Activated naive CD8-positive, alpha-beta T cell treated with anti-CD3 and anti-CD28 coated beads, Interleukin-2, amount 10 ng/mL, durations not matched to agents 7 days and 5 days (primary cell): Measurements from ENCODE around the gene SPATA31A3. TPM values are rescaled to one million over a fixed set of nuclear protein-coding genes. Genes with fewer than 3 reads are reported as not detected.
"Not testable (repeated sequence)": the region's sequence is repeated elsewhere in the genome, so short reads cannot be mapped to it uniquely, and the experiment has no call there.

Source experiments
- ATAC-seq: fragments of 150-1000 bp; cut with Tn5 transposase; one replicate; pipeline ENCODE4 v1.10.0; 2021; ENCODE audit warnings: low read depth, moderate library complexity
- POLR2A ChIA-PET: fragments of 350-600 bp; sonication (Branson Sonifier 250); formaldehyde crosslinking; loops from one replicate; lab custom pipeline; 2021; ENCODE audit warnings: antibody characterized with exemption; lab: Charles Lee
- DNase-seq: peaks from one replicate; pipeline ENCODE4 v3.0.0; 2021
- H3K27ac Mint-ChIP-seq: one replicate; pipeline ENCODE4 v1.8.0; 2022; ENCODE audit warnings: mild to moderate bottlenecking, mixed read lengths
- H3K27me3 Mint-ChIP-seq: one replicate; pipeline ENCODE4 v1.8.0; 2022; ENCODE audit warnings: mild to moderate bottlenecking, moderate library complexity, mixed read lengths
- H3K36me3 Mint-ChIP-seq: one replicate; pipeline ENCODE4 v1.8.0; 2021; ENCODE audit warnings: mild to moderate bottlenecking, mixed read lengths
- H3K4me1 Mint-ChIP-seq: one replicate; pipeline ENCODE4 v1.8.0; 2021; ENCODE audit warnings: mixed read lengths
- H3K4me3 Mint-ChIP-seq: one replicate; pipeline ENCODE4 v1.8.0; 2022; ENCODE audit warnings: mild to moderate bottlenecking, moderate library complexity, mixed read lengths
- H3K9me3 Mint-ChIP-seq: one replicate; pipeline ENCODE4 v1.8.0; 2021; ENCODE audit warnings: mixed read lengths
- total RNA-seq, 2 experiments: library from RNA; stranded (reverse); gene quantifications; one replicate each; pipeline ENCODE4 v1.2.3, GENCODE V29; 2021

Gene SPATA31A3
- not detected for total RNA-seq

GRCh38 chr9:66992450-66992849, at the start of gene SPATA31A3:
TSS of gene SPATA31A3 (minus strand) at chr9:66992550. CDS start at chr9:66992521, 29 bp downstream.
- H3K4me1 Mint-ChIP-seq, H3K27ac Mint-ChIP-seq, H3K4me3 Mint-ChIP-seq, H3K36me3 Mint-ChIP-seq, DNase-seq, POLR2A ChIA-PET, H3K27me3 Mint-ChIP-seq, H3K9me3 Mint-ChIP-seq, ATAC-seq: not testable (repeated sequence)

- H3K36me3 Mint-ChIP-seq, H3K27ac Mint-ChIP-seq, ATAC-seq, POLR2A ChIA-PET, DNase-seq, H3K9me3 Mint-ChIP-seq, H3K27me3 Mint-ChIP-seq, H3K4me3 Mint-ChIP-seq, H3K4me1 Mint-ChIP-seq: not testable (repeated sequence)
Measured at GRCh38 chr9:66952576-66952975, 39.8 kb downstream of the SPATA31A3 start.

- POLR2A ChIA-PET, H3K4me3 Mint-ChIP-seq, DNase-seq, H3K27me3 Mint-ChIP-seq, ATAC-seq, H3K27ac Mint-ChIP-seq, H3K9me3 Mint-ChIP-seq, H3K4me1 Mint-ChIP-seq, H3K36me3 Mint-ChIP-seq: not testable (repeated sequence)
Measured at GRCh38 chr9:66942400-66943155, 49.8 kb downstream of the SPATA31A3 start.

GRCh38 chr9:66939878-66940830, 52.2 kb downstream of the SPATA31A3 start:
- POLR2A ChIA-PET, H3K4me3 Mint-ChIP-seq, H3K27ac Mint-ChIP-seq, H3K9me3 Mint-ChIP-seq, H3K27me3 Mint-ChIP-seq, H3K4me1 Mint-ChIP-seq, DNase-seq, ATAC-seq, H3K36me3 Mint-ChIP-seq: not testable (repeated sequence)

- H3K36me3 Mint-ChIP-seq, H3K27ac Mint-ChIP-seq, H3K9me3 Mint-ChIP-seq, DNase-seq, H3K4me1 Mint-ChIP-seq, H3K4me3 Mint-ChIP-seq, H3K27me3 Mint-ChIP-seq, POLR2A ChIA-PET, ATAC-seq: not testable (repeated sequence)
Measured at GRCh38 chr9:66938322-66938721, 54.0 kb downstream of the SPATA31A3 start.

GRCh38 chr9:66937662-66938061, 54.7 kb downstream of the SPATA31A3 start:
- H3K36me3 Mint-ChIP-seq, H3K27ac Mint-ChIP-seq, H3K4me3 Mint-ChIP-seq, DNase-seq, H3K27me3 Mint-ChIP-seq, POLR2A ChIA-PET, H3K4me1 Mint-ChIP-seq, H3K9me3 Mint-ChIP-seq, ATAC-seq: not testable (repeated sequence)

Other genes with a start within 250 kb of the SPATA31A3 start
- 1 to 10 TPM; 5.5 to 6.1 TPM for gene ZNF658, start 91.8 kb downstream of the SPATA31A3 start, total RNA-seq